DMS53 treated with DMSO at 0.1 percent for 48 hours (cell line): ENCODE measurements around the gene SERPINA1.
"Not testable (repeated sequence)": the region's sequence is repeated elsewhere in the genome, so short reads cannot be mapped to it uniquely, and the experiment has no call there.

Experiments used
- DNase-seq: peaks from one replicate; lab custom pipeline; 2025; ENCODE audit not compliant: unreplicated experiment; lab: John Stamatoyannopoulos, UW

The SERPINA1 gene

GRCh38 chr14:94349276-94349675 is 39.1 kb downstream of the SERPINA1 start:
- DNase-seq: no peak

DNA sequence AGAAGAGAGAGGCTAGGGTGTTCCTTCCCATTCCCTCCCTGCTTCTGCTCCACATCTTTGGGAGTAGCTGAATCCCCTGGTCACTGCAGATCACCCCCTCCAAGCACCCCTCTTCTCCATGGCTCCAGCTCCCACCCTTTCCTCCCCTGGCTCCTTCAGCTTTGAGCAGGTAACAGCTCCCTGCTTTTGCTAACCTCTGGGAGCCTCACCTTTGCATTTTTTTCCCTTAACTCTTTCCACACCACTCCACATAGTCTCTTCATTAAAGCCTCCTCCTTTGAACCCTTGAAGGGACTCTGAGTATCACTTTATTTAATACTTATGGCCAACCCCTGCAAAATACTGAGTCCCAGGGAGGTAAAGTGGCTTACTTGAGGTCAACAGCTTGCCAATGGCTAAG is 39.6 kb downstream of the SERPINA1 start:
- no peak for DNase-seq

DNA sequence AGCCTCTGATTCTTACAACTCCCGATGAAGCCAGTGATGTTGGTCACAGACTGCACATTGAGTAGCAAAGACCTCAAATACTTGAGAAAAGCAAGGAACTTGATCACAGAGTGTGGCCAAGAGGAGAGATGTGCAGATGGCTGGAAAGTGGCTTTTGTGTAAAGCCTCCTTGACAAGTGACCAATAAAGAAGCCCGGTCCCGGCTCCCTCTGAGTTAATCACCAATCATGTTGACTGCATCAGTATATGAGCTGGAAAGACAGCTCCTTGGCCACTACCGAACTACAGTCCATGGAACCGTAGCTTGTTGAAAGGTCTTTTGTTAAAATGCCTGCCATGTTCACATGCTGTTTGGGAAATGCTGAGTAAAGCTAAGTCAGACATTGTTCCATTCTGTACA is 41.6 kb downstream of the SERPINA1 start:
- DNase-seq: no peak

DNA sequence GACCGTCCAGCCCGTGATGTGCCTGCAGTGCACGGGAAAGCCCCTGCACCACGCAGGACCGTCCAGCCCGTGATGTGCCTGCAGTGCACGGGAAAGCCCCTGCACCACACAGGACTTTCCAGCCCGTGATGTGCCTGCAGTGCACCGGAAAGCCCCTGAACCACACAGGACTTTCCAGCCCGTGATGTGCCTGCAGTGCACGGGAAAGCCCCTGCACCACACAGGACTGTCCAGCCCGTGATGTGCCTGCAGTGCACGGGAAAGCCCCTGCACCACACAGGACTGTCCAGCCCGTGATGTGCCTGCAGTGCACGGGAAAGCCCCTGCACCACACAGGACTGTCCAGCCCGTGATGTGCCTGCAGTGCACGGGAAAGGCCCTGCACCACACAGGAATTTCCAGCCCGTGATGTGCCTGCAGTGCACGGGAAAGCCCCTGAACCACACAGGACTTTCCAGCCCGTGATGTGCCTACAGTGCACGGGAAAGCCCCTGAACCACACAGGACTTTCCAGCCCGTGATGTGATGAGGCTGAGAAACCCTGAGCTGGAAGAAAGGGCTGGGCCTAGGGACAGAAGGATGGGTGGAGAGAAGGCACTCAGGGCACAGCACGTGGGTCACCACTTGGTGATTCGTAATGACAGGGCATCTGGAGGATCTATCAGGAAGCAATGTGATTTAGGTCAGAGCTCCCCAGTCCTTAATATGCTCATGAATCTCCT is 42.2 kb downstream of the SERPINA1 start:
- DNase-seq: not testable (repeated sequence)

GRCh38 chr14:94345344-94346064 is 42.9 kb downstream of the SERPINA1 start:
- DNase-seq: no peak

DNA sequence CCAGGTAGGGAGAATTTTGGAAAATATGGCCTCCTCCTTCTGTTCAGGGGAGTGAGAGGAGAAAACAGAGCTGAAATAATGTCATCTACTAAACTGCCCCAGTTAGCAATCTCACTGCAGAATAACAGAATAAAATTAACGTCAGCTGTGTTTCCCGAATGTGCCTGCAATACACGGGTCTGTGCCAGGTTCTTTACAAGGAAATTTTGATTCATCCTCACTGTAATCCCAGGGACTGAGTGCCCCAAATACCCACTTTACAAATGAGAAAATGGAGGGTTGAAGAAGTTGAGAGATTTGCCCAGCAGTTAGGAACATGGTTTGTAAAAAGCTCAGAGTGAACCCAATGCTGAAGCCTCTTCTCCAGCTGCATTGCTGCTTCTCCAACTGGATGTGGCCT is 44.0 kb downstream of the SERPINA1 start:
- DNase-seq: no peak

DNA sequence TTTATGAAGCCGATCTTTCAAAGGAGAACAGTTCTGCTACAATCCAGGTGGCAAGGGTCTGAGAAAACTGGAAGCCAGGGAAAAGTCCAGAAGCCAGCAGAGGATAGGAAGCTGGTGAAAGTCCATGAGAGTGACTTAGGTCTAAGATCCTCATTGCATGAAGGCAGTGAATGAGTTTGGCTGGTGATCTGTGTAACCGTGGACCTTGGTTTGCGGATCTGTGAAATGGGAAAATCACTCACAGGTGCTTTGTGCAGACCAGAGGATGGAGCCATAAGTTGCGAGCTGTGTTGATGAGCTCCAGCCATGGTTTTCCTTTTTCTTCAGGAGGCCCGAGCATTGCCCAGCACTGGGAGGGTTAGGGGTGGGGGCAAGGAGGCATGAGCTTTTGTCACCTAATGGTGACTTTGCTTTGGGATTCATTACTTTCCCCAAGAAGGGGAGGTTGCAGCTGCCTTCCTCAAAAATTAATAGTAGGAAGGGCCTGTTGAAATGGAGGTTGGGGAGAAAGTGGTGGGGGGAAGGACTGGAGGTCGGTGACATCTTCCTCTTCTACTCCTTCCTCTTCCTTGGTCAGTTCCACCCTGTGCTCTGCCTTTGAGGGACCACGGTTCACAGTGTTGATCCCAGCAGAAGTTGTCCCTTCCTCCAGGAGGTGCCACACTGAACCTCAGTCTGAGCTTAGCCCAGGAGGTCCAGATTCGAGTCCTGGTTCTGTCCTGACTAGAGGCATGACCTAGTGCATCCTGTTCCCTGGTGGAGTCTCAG is 45.0 kb downstream of the SERPINA1 start:
- DNase-seq: no peak

- peak; percentile 27 for DNase-seq
These were observed 46.0 kb downstream of the SERPINA1 start for GRCh38 chr14:94342334-94342934.

- no peak for DNase-seq
These were observed 46.6 kb downstream of the SERPINA1 start for GRCh38 chr14:94341656-94342333.

GRCh38 chr14:94340533-94340932 is 47.9 kb downstream of the SERPINA1 start:
- no peak for DNase-seq

GRCh38 chr14:94338023-94338422 is 50.4 kb downstream of the SERPINA1 start:
- no peak for DNase-seq

DNA sequence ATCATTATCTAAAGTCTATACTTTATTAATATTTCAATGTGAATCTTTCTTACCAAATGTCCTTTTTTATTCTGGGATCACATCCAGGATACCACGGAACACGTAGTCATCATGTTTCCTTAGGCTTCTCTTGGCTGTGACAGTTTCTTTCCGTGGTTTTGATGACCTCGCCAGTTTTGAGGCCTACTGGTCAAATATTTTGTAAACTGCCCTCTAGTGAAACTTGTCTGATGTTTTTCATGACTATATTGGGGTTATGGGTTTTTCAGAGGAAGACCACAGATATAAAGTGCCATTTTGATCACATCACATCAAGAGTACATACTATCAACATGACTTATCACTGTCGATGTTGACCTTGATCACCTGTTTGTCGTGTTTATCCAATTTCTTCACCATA is 51.1 kb downstream of the SERPINA1 start:
- DNase-seq: no peak

- DNase-seq: no peak
These were observed 53.5 kb downstream of the SERPINA1 start for GRCh38 chr14:94334872-94335271.

DNA sequence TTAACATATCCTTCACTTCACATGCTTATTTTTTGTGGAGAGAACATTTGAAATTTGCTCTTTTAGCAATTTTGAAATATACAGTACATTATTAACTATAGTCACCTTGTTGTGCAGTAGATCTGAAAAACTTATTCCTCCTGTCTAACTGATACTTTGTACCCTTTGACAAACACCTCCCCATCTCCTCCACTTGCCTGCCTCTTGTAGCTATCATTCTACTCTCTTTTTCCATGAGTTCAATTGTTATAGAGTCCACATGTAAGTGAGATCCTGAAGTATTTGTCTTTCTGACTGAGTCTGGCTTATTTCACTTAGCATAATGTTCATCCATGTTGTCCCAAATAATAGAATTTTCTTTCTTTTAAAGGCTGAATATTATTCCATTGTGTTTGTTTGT is 55.8 kb downstream of the SERPINA1 start:
- DNase-seq: no peak

DNA sequence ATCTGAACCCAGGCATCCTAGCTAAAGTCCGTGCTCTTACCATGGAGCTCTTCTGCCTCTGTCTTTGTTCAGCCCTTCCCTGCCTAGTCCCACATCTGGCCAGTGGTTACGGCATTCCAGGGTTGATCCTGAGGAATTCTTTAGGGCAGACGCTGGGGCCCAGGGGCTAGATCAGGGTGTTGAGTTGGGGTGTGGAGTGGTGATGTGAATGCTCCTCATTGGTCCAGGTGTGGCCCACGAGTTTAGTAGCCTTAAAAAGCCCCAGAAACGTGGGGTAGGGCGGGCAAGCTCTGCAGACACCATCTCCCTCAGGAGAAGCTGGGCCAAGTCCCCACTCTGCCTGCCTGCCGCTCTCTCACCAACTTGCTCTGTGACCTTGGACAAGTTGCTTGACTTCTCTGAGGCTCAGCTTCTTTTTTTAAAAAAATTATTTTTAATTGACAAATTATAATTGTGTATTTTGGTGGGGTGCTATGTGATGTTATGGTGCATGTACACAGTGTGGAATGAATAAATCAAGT is 56.3 kb downstream of the SERPINA1 start:
- no peak for DNase-seq

DNA sequence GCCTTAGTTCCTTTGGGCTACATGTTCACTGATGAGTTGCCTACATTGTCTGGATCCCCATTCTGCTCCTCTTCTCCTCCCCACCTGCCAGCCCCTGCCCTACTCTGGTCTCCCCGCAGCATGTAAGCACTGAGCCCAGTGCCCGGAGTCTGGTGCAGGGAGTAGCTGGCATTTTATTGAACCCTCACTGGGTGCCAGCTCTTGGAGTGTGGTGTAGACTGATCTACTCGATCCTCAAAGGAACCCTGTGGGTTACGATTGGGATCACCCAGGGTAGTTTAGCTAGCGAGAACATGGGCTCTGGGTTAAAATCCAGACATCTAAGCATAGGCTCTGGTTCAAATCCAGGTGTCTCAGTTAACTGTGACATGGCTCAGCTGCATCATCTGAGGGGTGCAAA is 56.9 kb downstream of the SERPINA1 start:
- no peak for DNase-seq

GRCh38 chr14:94330857-94331256 is 57.5 kb downstream of the SERPINA1 start:
- DNase-seq: no peak

GRCh38 chr14:94330432-94330831 is 58.0 kb downstream of the SERPINA1 start:
- DNase-seq: no peak

DNA sequence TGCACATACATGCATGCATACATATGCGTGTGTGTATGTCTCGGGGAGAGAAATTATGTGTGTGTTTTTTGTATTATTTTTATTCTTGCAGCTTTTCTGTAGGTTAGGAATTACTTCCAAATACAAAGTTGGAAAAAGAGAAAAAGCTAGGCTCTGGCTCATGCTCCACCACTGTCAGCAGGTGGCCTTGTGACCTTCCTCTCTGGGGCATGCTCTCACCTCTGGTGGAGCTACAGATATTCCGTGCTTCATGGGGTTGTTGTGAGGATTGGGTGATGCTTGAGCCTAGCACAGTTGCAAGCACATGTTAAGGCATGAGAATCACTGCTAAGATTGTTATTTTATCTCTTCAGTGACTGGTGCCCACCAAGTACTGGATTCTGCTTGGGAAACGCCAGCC is 58.5 kb downstream of the SERPINA1 start:
- DNase-seq: no peak

DNA sequence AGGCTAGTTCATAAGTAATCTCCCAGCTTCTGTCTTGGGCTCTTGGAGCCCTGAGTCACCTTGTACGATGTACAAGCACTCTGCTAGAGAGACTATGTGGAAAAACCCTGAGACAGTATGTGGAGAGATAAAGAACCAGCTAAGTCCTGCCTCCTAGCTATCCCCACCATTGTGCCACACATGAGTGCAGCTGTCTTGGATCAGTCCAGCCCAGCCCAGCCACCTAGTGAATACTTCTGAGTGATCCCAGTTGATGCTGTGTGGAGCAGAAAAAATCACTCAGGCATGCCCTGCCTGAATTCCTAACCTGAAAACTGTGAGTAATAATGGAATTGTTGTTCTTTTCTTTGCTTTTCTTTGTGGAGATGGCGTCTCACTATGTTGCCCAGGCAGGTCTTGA is 60.2 kb downstream of the SERPINA1 start:
- DNase-seq: no peak
